Activated T-cell treated with anti-CD3 and anti-CD28 coated beads for 4 hours (primary cell): ENCODE data around the gene RBKS.

Experiments
- DNase-seq: peaks from one replicate; pipeline ENCODE4 v3.0.0-alpha.2; 2020

Gene RBKS

DNA sequence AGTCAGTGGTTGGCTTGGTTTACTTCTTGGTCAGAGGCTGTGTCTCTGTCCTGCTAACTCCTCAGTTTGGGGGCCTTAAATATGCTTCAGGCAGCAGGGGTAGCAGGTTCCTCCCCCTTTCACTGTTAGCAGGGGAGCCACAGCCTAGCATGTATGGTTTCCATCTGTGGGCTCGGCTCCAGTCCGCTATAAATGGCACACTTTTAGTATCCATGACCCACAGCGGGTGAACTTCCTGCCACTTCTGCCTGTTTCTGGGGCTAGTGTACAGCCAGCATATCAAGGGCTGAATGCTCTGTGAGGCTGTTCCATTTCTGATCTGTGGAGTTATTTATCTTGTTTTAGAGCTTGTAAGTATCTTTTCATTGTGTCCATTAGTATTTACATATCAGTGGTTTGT is 60.4 kb downstream of the RBKS start:
- DNase-seq = no peak

DNA sequence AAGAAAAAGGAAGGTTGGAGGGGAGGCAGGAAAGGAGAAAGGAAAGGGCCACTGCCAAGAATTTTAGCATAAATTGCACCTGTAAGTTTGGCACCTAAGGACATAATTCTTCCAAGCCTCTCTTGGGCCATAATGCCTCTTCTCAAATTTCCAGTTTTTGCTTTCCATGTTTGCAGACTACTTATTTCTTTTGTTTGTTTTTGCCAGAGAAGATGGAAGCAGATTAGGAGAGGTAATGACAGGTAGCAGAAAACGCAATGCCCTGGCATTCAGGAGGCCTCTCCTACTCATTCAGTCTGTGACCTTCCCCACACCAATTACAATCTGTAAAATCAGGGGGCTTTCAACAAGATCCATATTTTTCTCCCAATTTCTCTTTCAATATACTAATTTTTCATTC is 61.9 kb downstream of the RBKS start:
- DNase-seq = no peak

DNA sequence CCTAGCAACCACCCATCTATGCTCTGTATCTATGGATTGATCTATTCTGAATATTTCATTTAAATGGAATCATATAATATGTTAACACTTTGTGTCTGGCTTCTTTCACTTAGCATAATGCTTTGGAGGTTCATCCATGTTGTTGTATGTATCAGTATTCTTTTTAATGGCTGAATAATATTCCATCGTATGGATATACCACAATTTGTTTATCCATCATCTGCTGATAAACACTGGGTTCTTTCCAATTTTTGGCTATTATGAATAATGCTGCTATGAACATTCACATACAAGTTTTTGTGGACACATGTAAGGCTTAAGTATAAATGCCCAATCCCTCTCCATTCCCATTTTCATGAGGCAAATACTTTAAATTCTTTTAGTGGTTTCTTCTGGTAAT is 65.8 kb downstream of the RBKS start:
- no peak for DNase-seq

DNA sequence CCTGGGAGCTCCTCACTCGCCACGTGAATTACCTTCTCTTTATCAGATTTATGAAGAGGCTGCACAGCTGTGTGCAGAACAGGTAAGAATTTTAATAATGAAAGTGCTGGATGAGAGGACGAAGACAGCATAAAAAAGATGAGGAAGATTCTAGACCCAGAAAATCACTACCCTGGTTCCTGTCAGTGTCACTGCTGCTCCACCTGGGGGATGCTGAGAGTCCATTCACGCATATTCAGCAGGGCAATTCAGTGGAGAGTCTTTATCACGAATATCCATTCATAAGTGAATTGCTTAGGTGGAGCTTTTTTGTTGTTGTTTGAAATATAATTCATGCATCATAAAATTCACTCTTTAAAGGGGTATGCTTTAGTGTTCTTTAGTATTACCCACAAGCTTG is 66.6 kb downstream of the RBKS start:
- no peak for DNase-seq

DNA sequence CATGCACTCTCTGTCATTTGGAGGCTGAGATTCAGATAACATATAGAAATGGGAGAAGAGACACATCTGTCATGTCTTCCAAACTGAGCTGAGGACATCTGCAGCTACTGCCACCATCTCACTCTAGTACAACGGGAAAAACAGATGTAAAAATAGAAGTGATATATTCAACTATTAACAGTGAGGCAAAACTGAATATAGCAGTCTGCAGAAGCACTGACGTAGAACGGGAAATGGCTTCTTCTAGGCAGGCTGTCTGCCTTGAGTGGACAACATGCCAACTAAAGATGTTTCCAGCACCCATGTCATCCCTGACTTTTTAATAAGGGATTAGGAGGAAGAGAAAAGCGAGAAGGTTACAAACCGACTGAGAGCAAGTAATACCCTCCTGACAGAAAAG is 67.1 kb downstream of the RBKS start:
- no peak for DNase-seq

DNA sequence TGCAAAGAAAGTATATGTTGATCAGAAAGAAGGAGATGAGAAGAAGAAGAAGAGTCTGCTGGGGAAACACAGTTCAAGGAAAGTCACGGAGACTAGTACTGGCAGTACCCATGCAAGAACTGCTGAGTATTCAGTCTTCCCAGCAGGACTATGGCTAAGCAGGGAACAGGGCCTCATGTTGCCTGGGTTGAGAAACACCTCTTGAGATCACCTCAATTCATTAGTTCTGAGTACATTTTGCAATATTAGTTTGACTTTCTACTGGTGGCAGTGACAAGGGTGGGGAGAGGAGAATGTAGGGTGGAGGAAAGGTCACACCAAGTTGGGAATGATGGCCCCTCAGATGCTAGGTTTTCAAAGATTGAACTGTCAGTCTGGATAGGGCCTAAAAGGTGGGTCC is 68.1 kb downstream of the RBKS start:
- no peak for DNase-seq

DNA sequence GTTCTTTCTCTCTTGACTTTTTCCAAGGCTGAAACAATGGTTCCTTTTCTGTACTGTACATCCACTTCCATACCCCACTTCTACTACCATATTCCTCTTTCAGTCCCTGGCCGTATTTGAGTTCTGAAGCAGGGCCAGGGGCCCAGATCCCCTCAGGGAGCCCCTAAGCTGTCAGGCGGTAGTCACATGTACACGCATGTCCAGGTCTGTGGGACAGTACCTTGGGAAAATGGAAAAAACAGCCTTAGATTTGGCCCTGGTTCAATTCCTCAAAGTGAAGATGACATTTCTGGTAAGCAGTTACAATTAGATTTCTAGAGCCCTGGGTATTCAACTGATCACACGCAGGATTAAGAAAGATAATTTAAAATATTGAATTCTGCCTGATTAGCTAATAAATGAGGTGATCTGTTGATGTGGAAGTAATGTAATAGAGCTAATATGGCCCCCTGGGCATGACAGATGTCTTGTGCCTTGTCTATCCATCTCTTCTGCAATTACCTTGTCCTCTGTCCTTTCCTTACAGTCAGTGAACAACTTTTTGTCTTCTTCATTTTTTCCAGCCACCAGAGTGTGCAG is 74.2 kb downstream of the RBKS start:
- no peak for DNase-seq

DNA sequence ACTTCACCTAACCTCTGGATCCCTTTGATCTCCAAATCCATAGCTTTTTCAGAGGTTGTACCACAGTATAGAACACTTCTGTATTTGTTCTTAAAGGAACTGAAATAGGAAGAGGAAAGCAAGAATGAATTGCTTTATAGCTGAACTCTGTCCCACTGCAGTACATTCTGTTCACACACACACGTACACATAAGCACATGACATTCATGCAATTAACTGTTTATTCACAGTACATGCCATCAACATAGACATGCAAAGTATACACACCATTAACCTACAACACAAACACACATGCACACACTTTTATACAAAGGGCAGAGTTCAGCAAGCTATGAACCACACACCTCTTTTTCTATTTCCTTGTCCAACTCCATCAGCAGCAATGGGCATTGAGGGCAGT is 75.4 kb downstream of the RBKS start:
- DNase-seq = no peak

DNA sequence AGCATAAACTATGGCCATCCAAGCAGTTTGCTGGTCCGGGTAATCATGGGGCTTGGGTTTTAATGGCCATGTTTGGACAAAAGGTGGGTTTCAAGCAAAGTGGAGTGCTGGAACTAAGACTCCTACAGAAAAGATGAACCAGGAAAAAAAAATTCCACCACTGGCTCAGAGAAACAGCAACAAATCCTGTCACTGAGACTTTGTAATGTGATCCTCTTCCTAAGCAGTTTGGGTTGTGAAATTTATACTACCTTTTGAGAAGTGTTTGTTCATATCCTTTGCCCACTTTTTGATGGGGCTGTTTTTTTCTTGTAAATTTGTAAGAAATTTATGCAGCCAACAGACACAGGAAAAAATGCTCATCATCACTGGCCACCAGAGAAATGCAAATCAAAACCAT is 78.4 kb downstream of the RBKS start:
- no peak for DNase-seq

DNA sequence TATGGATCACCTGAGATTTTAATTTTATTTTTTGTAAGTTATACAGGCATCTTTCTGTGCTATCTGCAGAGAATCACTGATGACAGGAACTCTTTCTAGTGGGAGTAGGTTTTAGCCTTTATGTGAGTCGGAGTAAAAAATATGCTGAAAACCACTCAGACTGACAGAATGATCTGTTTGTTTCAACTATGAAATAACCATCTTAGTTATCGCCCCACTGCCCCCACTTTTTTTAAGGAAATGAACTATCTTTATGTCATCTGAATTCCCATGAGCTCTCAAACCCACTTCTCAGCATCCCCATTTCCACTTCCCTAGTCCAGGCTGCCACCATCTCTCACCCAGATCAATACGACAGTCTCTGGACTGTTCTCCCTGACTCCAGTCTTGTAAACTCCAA is 79.7 kb downstream of the RBKS start:
- DNase-seq = no peak

DNA sequence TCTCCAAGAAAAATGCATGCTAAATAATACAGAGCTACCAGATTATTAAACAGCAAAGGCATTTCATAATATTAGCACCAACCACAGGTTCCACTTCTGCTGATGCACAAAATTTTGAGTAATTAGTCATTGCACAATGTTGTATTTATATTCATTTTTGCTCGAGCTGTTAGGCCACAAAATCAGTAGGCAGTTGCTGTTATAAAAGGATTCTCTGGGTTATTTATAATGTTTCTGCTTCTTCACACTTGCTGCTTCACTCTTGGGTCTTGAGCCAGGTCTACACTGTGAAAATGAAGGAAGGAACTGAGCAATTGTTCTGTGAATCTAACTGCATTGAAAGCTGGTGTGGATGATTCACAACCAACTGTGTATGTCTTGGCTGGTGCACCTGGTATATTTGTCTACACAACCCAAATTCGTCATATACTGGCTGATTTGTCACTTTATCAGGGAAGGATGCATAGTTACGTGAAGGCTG is 80.4 kb downstream of the RBKS start:
- DNase-seq = no peak

DNA sequence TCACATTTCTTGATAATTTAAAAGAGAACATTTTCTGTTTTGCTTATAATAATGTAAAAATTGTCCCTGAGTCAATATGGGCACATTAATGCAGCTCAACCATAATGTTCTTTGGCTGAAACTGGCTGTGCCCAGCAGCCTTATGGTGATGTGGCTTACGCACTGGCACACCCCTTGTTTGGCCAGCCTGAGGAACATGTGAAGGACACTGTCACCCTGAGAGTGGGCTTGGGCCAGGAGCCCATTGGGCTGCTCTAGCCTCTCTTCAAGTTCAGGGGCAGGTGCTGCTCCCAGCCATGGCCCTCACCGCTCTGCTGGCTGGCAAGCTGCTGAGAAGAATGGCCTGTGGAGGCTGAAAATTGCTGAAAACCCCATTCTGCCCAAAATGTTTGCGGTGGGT is 81.2 kb downstream of the RBKS start:
- DNase-seq = no peak

DNA sequence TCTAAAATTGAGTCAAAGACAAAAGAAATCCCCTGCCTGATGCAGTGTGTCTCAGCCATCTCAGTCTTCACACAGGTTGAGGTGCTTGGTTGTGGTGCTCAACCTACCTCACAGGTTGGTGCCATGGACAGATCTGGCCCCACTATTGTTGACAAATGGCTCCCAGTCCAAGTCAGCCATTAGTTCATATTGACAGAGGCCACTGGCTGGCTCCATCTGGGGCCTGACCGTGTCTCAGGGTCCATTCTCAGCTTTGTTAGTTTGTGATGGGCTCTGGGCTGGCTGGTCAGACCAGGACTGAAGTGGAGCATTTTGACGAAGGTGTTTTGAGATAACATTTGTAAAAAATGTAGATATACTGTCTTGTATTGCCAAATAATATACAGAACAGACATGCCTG is 81.8 kb downstream of the RBKS start:
- no peak for DNase-seq

DNA sequence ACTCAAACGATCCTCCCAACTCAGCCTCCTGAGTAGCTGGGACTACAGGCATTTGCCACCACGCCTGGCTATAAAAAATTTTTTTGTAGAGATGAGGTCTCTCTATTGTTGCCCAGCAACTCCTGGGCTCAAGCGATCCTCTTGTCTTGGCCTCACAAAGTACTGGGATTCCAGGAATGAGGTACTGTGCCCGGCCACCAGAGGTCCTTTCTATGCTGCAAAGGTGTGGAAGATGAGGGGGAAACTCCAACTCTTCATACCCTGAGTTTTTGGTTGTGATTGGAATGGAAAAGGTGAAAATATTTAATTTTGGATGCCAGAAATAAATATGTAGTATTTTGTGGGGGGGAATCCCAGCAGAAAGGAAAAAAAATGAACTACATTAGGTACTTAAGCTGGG is 82.7 kb downstream of the RBKS start:
- DNase-seq = no peak

DNA sequence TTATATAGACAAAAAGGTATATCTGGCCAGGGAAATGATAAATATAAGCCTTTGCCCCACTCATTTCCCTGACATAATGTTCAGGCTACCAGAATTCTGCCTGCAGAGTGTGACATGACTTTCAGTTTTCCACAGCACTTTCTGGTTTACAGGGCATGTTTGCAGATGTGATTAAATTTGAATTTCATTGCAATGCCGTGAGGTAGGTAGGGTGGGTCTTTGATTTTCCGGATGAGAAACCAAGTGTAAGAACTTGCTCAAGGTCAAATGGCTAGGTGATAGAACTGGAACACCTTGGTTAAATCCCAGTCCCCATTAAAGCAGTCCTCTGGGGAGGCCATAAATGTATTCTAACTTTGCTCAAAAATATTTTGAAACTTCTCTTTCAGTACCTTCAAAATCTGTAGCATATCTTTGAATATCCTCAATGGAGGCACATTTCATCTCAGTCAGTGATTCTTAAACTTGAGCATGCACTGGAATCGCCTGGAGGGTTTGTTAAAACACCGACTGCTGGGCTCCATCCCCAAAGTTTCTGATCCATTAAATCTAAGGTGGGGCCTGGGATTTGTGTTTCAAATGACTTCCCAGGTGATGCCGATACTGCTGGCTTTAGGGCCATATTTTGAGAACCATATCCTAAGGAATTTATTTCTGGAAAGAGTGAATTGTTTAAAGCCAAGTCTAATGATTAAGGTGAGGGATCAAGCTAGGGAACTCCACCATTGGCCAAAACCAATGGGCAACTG is 83.7 kb downstream of the RBKS start:
- DNase-seq = no peak

DNA sequence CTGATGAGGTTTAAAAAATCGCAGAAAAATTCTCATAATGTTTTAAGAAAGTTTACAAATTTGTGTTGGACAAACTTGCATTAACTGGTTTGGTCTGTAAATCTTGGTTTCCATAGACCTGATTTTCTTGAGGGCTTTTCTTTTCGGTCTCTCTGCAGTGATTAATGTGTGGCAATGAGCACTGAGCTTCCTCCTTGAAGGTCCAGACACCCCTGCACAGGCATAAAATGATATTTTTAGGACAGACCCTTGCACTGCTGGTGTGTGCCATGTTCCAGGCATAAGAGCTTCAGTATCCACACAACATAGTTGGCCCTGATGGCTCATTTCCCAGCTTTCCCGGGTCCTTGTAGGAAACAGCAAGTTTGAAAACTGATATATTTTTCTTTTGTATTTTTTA is 85.0 kb downstream of the RBKS start:
- DNase-seq = no peak

DNA sequence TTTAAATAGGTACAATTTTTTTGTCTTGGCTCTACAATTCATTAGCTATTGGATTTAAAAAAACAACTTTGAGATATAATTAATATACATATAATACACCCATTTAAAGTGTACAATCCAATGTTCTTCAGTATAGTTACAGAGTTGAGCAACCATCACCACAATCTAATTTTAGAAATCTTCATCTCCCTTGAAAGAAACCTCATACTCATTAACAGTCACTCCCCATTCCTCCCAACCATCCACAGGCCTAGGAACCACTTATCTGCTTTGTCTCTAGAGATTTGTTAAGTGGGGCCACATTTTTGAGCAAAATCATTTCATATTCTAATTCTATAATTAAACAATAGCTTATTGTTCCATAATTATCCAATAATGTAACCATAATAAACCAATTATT is 86.0 kb downstream of the RBKS start:
- no peak for DNase-seq

DNA sequence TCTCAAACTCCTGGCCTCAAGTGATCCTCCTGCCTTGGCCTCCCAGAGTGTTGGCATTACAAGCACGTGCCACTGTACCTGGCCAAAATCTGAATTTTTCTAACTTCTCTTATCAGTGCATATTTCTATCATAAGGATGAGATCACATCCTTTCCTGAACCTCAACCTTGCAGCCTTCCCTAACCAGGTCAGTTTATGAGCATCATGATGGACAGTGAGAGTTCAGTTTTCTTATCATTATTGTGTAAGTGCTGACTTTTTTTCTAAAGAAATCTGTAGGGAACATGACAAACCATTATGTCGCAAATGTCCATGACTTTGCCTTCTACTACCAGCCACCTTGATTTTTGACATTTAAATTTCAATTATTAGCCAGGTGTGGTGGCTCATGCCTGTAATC is 87.1 kb downstream of the RBKS start:
- no peak for DNase-seq

DNA sequence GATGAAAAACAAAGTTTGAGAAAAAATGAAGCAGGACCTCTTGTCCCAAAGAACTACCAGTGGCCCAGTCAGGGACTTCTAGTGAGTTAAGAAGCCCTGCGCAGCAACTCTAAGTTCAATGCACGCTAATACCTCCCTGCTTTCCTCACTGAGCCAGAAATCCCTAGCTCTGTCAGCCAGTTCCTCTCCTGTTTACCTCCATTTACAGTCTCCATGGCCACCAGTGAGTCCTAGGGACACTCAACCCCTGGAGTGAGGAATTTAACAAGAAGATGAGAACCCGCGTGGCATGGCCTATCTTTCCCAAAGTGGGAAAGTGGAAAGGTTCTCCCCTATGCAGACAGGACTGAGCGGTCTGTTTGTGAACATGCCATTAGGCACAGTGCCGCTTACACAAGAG is 87.6 kb downstream of the RBKS start:
- no peak for DNase-seq

DNA sequence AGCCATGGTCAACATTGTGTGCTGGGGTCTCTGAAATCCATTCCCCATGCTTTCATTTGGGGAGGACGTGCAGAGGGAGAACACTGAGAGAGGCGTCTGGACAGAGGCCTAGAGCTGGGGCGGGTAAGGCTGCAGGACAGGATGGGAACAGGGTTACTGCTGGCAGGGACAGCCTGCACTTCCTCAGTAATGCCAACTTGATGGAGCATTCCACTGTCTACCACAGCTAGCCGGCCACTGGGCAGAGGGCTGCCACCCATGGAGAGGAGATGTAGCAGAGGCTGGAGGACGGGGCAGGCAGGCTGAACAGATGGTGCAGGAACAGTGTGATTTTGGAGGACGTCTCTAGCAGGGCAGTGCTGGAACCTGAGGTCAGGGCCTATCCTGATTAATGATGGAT is 89.3 kb downstream of the RBKS start:
- no peak for DNase-seq

DNA sequence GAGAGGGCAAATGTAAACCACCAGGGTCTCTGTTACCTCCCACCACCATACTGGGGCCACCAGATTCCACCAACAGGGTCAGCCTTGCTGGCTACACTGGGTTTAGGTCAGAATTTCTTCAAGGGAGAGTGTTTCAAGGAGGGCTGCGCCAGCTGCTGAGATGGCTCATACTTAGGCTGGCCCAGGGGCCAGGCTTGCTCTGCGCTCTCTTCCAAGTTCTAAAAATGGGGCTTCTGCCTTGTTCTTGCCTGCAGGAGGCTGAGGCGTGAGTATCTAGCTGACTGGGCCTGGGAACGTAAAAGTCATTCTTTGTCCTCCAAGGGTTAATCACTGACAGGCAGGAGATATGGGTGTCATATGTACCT is 90.6 kb downstream of the RBKS start:
- no peak for DNase-seq

DNA sequence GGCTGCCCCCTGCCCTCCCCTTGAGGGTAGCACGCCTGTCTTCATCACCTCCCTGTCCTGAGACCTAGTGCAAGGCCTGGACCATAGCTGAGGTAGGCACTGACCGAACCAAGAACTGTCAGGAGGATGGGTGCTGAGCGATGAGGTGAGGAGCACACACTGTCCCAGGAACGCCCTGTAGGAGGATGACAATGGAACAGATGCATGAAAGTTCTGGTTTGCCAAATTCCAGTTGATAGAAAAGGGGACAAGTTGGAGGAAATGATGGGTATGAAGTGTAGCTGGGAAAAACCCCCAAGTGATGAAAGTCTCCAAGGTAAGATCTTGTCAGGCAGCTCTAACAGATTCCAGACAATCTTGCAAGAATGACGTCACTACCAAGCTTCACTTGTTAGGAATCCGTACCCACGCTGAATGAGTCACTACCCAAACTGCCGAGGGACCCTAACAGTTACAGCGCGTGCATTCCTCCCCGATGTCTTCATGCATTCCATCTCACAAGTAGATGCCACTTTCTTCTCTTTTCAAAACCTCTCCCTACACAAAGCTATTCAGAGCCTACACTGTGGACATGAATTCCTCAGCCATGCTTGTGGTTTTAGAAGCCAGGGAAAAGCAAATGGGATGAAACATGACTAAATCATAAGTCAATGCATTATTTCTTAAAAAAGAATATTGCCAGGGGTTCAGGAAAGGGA is 91.1 kb downstream of the RBKS start:
- DNase-seq = no peak

DNA sequence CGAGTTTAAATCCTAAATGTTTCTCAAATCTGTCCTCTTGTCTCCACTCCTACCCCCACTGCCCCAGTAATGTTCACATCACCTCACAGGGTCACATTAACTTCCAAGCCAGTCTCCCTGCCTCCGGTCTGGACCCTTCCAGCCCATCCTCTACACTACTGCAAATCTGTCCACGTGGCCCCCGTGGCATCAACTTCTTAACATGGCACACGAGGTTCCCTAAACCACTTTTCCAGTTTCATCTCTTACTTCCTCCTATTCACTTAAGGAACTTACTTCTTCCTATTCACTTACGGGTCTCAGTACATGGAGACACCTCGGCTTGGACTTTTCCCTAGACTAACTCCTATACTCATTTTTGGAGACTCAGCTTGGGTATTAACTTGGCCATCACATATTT is 91.7 kb downstream of the RBKS start:
- DNase-seq = no peak

DNA sequence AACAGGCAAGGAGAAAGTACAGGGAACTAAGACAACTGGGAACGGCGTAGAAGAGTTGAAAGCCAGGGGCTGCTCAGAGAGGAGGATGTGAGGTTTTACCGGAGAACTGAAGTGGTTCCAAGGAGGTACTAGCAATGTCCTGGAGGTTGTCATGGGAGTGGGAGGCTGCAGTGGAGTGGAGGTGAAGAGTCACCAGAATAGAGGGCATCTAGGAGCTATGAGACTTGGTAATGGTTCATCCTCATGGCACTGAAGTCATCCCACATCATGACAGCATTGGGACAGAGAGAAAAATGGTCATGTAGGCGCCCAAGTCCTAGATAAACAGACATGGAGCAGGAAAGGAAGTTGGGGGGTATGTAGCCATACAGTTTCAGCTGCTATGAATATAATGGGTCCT is 92.3 kb downstream of the RBKS start:
- DNase-seq = no peak
